Stimulated activated naive CD4-positive, alpha-beta T cell (primary cell): Measurements from ENCODE around the gene PRSS50.

Experiments used
- DNase-seq, 6 experiments: peaks; one replicate each; lab custom pipeline; 2025; lab: John Stamatoyannopoulos, UW

The PRSS50 gene

DNA sequence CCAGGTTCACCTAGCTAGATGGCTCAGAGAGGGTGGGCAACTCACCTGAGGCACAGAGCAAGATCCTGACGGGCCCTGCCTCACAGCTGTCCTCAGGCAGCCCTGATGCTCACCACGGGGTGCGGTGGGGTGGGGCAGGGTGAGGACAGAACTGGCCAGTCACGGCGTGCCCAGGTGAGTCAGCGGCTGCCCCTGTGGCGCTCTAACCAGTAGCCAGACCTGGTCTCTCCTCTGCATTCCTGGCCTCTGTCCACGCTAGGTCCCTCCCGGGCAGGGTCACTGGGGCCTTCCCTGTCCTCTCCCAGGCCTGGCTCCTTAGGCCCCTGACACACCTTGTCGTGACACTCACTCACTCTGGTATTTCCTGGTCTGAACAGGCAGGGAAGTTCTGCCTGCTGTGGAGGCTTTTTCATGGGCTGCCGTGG lies 25.1 kb downstream of the PRSS50 start:
- peak in 1 of 6 experiments; percentile 47 for DNase-seq

DNA sequence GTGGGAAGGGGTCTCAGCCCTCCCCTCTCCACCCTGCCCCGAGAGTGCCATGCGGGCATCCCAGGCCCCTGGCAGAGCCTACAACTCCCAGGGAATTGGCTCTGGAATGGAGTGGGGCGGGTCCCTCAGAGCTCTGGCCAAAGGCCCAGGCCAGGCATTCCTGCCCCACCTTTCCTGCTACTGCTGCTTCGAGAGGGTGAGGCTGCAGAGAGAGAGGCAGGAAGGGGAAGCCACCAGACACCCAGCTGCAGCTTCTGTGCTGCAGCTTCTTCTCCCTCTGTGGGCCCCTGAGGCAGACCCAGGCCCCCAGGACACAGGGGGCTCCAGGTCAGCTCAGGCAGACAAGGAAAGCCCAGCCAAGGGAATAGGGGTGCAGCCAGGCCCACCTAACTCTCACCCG lies 26.9 kb downstream of the PRSS50 start:
- peak in 1 of 6 experiments; percentile 16 for DNase-seq

DNA sequence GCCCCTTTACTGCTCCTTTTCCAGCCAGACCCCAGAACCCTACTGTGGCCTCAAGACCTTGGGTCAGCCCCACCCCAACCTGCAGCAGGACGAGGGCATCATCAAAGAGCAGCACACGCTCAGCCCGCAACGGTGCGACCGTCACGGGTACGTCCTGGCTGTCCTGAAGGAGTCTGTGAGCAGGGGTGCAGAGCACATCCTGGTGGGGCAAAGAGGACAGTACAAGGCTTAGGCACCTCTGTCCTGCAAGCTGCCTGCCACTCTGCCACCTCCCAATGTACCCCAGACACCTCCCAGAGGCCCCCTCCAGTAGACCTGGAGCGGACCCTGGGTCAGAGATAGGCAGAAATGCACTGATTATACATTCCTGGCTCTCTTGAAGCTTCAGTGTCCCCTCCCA lies 32.2 kb downstream of the PRSS50 start:
- DNase-seq, result no peak

DNA sequence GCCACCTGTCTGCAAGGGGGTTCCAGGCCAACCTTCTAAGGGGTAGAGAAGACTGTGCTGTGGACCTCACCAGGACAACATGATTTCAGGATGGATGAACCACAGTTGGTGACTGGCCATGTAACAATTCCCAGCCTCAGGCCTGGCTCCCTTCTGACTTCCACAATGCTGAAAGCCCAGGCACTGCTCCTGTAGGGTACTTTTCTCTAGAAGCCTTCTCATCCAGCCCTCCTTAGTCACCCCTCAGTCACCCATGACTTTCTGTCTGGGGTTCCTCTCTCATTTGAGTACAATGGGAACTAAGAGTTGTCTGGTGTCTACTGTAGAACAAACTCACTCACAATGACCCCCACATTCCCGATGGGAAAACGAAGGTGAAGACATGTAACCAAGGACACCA lies 32.8 kb downstream of the PRSS50 start:
- no peak for DNase-seq

DNA sequence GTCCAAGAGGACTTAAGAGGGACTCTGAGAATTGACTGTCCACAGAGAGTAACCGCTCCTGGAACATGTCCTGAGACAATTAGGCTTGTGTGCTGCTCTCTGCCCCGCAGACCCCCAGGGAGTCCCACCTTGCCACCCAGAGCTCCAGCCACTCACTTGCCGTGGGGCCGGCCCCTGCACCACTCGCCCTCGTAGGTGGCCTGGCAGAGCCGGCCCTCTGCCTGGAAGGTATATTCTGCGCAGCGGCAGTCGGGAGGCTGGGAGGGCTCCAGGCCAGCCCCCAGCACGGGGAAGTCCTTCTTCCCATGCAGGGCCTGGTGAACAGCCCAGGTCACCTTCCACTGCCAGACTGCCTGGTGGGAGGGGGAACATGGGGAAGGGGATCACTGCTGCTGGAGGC lies 34.7 kb downstream of the PRSS50 start:
- no peak for DNase-seq

DNA sequence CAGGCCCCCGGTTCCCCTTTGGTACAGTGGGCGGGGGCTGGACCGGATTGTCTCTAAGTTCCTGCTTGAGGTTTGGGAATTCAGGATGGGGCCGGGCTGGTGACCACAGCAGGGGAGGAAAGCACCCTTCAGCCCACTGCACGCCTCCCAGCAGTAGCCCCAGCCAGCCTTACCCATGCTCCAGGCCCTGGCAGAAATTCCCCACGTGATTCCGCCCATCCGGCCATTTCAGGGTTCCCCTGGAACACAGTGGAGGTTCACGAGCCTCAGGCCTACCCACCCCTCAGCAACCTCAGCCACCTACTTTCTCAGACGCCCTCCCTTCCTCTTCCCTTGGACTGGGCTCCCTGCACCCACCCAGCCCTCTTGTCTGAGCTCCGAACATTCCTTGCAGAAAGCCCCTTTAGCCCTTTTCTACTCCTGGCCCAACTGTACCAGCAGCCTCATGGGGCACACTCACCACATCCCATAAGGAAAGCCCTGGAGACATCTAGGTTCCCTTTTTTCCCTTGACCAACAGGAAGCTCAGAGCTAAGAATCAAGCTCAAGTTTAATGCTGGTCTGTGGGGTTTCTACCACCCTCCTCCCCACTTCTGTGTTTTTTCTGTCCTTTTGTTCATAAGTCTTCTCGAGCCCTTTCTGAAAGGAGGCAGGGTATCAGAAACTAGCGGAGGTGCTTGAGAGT lies 35.7 kb downstream of the PRSS50 start:
- DNase-seq, result no peak

DNA sequence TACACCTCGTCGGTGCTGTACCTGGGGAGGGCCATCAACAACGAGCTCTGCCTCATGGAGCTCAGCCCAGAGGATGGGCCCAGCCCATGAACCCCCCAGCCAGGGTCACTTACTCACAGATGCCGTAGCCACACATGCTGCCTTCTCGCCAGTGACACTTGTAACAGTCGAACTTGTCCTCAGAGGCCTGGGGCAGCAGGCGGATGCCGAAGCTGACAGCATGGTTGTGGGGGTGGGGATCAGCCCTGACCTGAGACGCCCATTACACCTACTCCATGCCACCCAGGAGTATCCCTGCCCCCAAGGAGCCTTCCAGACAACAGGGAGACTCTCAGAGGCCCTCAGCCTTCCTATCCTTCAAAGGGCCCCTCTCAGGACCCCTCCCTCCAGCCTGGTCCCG lies 36.3 kb downstream of the PRSS50 start:
- no peak for DNase-seq

DNA sequence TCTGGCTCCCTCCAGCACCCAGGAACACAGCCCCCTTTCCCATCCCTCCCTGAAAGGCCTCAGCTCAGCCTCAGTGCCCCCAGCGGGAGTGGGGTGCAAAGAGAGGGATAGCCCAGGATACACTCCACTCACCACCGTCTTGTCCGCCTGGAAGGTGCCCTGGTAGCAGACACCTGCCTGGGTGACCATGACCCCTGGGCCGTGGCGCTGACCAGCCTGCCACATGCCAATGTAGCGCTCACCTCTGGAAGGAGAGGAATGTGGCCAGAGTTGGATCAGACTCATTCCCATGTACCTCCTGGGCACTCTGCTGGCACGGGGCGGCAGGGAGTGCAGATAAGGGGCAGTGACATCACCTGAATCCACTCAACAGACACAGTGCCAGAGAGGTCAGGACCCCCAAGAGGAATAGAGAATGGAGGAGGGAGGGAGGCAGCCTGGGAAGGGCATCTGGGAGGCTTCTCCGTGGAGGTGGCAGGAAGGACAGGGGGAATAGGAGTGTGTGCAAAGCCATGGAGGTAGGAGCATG lies 37.3 kb downstream of the PRSS50 start:
- DNase-seq, result no peak

DNA sequence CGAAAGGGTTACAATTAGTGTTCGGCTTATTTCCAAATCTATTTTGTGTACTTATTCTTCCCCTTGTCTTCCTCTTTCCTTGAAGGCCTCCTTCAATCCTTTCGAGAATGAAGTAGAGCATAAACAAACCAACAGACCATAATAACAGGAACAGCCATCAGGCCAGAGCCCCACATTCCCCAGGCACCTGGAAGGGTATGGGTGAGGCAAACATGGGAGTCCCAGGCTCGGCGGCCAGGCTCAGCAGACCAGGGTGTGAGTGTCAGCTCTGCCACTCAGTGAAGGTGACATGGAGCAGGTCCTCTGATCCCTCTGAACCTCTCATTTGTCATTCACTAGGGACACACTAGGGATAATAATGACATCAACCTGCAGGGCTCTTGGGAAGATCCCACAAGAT lies 38.0 kb downstream of the PRSS50 start:
- DNase-seq, result no peak

DNA sequence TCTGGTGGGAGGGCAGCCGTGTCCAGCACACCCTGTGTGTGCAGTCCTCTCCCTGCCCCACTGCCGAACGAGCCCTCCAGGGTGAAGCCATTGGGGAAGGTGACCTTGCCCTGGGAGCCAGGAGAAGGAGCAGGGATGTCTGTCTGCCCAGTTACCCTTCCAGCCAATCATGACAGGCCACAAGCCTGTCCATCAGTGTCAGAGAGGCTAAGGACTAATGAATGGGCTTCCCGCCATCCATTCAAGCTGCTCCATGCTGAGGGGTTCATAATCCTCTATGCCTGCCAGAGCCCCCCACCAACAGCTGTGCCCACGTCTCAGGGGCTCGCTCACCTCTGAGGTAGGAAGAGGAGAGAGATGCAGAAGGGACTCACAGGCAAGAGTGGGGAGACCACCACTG lies 39.4 kb downstream of the PRSS50 start:
- DNase-seq, result no peak

DNA sequence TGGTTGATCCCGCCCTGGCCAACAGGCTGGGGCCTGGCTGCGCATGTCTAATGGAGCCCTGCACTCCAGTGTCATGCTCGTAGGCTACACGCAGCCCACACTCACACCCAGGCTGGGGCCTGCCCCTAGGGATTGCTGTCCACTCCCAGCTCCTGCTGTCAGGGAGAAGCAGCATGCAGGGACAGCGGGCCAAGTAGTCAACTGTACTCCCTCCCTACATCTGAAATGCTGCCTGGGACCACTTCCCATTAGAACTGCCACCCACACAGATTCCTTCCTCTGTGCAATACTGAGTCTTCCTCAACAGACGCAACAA lies 40.3 kb downstream of the PRSS50 start:
- no peak for DNase-seq

DNA sequence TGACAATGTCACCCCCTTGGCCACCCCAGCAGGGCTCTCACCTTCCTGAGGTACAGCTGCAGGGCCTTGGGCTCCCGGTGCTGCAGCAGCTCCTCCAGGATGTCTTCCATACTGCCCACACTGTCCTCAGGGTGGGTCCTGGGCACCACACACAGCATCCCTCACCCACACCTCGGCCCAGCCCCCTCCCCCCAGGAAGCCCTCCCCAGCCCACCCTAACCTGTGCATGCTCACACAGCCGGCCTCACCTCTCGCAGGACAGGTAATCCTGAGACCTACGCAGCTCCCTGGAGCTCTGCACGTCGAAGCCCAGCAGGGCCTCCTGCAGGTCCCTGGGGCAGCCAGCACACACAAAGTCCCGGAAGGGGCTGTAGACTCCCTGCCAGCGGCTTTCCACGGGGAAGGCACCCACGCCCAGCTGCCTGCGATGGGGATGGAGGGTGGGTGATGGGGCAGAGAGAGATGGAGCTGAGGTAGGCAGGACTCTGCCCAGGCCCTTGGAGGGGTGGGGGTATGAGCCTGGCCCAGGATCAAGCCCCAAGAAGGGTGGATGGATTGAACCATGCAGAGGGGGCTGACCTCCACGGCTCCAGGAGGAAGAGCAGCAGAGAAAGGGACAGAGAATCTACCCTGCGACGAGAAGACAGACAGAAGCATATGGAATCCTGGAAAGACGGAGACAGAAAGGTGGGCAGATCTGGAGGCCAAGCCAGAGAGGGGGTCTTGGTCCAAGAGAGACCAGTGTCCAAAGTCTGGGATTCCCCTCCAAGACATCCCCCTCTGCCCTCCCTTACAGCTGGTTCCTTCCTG lies 40.9 kb downstream of the PRSS50 start:
- DNase-seq, result no peak

DNA sequence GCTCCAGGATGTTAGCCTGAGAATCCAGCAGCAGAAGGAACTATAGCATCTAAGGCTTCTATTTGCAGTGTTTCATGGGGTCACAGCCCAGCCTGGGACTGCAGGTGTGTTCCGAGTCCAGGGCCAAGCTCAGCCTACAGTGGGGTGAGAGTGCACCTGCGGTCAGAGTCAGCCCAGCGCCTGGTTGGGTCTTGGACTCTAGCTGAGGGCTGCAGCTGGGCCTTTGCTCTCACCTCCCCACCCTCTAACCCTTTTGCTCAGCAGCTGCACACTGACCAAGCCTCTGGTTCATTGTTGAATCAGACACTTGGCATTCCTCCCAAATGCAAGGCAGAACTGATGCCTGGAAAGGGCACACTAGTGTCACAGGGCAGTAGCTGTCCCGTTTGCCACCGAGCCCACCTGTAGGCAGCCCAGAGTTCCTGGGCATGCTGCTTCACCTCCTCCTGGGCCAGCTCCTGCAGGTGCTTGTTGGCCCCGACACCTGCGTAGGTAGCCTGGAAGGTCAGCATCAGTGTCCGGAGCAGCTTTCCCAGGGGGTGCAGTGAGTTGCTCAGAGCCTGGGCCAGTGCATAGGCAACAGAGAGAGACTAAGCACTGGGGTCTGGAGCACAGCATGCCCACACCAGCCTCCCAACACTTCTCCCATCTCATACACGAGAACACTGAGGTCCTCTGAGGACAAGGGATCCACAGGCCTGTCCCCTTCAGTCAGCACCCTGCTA lies 41.7 kb downstream of the PRSS50 start:
- no peak for DNase-seq

DNA sequence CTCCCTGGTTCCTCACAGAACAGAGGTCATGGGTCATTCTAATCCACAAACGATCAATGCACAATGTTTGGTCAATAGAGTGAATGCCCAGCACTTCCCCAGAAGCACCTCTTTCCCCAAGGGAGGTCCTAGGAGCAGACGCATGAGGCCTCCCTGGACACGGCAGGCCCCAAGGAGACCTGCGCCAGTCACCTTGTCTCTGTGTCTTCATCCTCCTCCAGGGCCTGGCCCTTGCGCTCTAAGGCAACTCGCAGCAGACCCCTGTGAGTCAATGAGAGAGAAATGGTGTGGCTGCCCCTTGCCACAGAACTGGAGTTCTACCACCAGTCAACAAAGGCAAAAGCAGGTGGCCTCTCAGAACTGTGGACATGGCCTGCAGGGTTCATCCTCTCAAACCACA lies 42.2 kb downstream of the PRSS50 start:
- DNase-seq, result no peak

DNA sequence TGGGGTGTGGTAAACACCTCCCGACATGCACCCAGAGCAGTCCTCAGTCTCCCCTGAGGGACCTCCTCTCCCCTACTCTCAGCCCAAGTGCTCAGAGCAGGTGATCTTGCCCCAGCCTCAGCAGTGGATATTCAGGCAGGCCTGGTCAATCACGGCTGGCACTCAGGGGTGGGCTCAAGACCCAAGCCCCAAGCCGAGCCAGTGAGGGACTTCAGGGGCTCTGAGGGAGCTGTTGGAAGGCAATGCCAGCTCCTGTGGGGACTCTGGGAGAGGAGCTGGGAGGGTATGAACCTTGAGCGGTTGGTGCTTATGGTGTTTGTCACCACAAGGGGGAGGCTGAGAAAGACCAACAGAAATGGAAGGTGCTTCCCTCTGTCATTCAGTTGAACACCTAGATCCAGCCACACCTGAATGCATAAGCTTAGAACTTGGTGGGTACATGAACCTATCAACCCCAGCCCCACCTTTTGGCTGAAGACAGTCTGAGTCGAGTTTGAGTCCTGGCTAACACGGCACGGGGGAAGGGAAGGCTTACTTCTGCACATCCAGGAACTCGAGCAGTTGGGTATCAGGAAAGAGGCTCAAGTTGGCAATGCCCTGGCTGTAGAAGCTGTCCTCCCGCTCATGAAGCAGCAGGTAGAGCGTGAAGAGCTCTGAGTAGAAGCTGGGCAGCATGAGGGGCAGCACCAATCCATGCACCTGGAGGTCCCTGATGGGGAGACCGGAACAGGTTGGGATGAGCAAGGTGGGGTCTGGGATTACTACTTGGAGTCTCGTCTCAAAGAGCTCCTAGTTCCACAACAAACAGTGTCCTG lies 43.4 kb downstream of the PRSS50 start:
- peak in 1 of 6 experiments; percentile 9 for DNase-seq

DNA sequence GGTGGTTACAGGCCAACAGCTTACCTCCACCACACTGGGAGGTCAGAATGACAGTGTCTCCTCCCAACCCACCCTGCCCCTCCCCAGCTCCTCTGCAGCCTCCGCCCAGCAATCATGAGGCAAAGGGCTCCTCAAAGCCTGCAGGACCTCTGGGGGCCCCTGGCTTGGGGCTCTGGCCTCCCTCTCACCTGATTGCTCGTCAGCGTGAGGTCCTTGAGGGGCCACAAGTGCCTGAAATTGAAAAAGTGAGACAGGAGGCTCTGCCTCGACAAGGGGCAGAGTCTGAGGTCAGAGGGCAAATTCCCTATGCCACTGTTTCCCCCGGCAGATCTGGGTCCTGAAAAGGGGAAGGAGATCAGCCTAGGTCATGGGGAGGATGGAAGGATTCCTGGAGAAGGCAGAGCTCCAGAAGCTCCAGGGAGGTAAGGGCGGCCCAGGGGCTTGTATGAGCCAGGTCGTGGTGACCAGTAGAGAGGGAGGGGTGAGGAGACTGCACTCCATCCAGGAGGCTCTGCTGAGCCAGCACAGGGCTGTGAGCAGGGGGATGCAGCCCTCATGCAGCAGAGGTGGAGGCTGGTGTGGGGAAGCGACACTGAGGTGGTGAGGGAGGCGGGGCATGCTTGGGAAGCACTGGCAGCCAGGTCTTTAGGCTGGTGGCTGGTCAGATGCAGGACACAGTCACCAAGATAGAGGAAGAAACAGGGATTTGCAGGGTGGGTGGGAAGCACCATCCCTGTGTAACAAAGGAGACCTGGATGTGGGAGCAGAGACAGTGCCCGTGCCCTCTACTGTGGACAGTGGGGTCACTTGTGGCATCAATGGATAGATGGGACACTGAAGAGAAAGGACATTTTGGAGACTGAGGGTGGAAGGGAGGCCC lies 44.3 kb downstream of the PRSS50 start:
- no peak for DNase-seq

DNA sequence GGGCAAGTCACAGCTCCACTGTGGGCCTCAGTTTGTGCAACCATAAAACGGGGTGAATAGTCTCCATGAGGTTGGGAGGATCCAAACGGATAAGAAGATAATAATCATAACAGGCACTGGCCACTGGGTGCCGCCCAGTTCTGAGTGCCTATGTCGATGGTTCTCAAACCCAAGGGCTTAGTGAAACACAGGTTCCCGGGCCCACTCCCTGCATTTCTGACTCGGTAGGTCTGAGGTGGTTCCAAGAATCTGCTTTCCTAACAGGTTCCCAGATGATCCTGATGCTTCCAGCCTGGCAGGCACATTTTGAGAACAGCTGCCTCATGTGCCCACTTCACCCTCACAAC lies 45.3 kb downstream of the PRSS50 start:
- DNase-seq, result no peak

DNA sequence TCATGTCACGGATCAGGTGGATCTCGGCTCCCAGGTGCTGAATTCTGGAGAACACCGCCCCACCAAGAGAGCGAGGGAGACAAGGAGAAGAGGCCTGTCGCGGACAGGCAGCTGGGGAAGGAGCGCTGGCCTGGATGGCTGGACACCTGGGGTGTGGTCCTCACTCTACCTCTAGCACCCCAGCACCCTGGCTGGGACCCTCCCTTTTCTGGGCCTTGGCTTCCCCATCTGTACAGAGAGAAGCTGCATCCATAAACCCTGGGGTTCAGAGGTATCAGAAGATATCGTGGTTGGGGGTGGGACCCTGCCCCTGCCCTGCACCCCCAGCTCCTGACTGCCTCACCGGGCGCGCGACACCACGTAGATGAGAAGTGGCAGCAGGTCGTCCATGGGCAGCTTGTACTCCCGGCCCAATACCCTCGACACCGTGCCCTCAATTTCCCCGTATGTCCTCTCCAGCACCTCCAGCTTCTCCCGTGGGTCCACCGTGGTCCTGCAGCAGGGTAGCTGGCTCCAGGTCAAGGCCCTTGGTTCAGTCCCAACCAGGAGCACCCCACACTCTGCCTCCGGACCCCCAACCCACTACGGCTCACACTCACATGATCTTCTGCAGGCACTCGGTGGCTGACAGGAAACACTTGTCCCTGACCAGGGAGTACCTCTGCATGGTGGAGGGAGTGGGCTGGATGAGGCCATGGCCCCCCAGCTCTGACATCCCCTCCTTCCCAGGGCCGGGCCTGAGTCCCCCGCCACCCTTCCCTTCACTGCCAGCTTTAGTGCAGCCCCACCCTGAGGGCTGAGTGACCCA lies 45.9 kb downstream of the PRSS50 start:
- no peak for DNase-seq

DNA sequence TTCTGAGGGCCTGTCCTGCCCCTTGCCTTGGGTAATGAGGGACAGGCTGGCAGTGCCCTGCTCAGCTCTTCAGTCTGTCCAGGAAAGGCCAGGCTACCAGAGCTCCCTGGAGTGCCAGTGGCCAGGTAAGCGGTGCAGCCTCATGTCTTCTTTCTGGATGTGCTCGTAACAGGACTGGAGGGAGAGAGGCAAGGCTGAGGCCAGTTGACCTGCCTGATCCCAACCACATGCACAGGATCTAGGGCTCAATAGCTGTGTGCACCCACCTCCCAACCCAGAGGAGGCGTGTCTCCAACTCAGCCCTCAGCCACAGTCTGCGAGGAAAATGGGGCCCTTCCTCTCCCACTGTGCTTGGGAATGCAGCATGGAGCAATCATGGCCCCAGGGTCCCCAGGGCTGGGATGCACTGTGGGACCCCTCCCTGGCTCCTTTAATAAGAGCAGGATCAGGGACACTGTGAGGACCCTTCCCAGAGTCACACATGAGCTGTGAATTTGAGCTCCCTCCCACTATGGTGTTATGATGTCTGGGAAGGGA lies 46.7 kb downstream of the PRSS50 start:
- DNase-seq, result no peak
